Right lobe of liver (tissue), 4 donors: ENCODE measurements around the gene TMEFF2.

Experiments
- POLR2A ChIP-seq: fragments of 450-650 bp; IDR thresholded peaks from one replicate; pipeline ENCODE4 v1.6.1; 2017; ENCODE audit warnings: antibody characterized with exemption, mild to moderate bottlenecking
- TF ChIP-seq, protein P1 (sequence below), 4 donors: fragments of 200-600 bp in 3 of 4; fragments of 450-650 bp in 1 of 4; IDR thresholded peaks; one replicate each; pipeline versions ENCODE4 v1.5.1 to v1.8.0; 2016 to 2022; ENCODE audit warnings: antibody characterized with exemption in 4 of 4, mild to moderate bottlenecking in 2 of 4
- donor health status: DM: no; HTN: no; CAD: no.
- donor health status: DM: no; HTN: no; CAD: no.
- donor health status: DM: no; HTN: yes; CAD: no.

DNA sequence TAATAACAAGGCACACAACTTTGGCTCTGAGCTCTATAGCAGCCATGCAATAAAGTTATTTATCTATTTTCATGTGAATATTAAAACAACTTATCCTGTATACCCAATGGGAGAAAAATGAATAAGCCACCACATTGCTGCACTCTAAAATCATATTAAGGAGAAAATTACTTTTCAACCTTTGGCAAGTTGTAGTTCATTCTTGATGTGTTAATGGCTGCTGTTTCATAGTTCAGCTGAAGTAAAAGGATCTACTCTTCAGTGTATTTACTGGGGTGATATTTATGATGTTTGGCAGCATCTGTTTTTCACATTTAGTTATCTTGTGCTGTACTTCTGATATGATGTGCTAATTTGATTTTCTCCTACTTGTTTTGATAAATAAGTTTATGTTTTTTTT lies 71.8 kb downstream of the TMEFF2 start:
- TF ChIP-seq POLR2A = no peak
- TF ChIP-seq, protein P1, sequence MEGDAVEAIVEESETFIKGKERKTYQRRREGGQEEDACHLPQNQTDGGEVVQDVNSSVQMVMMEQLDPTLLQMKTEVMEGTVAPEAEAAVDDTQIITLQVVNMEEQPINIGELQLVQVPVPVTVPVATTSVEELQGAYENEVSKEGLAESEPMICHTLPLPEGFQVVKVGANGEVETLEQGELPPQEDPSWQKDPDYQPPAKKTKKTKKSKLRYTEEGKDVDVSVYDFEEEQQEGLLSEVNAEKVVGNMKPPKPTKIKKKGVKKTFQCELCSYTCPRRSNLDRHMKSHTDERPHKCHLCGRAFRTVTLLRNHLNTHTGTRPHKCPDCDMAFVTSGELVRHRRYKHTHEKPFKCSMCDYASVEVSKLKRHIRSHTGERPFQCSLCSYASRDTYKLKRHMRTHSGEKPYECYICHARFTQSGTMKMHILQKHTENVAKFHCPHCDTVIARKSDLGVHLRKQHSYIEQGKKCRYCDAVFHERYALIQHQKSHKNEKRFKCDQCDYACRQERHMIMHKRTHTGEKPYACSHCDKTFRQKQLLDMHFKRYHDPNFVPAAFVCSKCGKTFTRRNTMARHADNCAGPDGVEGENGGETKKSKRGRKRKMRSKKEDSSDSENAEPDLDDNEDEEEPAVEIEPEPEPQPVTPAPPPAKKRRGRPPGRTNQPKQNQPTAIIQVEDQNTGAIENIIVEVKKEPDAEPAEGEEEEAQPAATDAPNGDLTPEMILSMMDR (IDR thresholded peaks at IDR 0.05) = no peak
